ENCODE measurements around the gene SERPINC1. TPM values are rescaled to one million over a fixed set of nuclear protein-coding genes. Genes with fewer than 3 reads are reported as not detected.

The SERPINC1 gene
- total and polyA plus RNA-seq, 9 of the 15 experiments (the other 6 are each of a cell fraction or from before 2014, with no cell fraction given), result 0.07 to 1.2 (median 0.50) TPM

DNA sequence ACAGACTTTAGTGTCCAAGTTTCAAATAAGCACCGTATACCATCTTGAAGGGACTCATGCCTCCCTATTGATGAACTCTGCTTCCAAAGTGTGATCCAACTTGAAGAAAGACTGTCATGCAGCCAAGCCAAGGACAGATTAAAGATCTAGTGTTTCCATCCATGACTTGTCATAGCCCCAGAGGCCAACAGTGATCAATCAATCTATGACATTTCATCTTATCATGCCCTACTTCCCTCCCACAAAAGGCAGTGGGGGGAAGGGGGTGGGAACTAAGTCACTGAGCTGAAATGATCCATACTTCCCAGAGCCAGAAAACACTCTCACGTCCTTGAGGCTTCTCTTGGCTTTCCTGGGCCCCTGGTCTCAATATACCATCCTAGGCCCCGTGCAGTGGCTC lies 4.0 kb downstream of the SERPINC1 start (continued):
- TF ChIP-seq, protein P1, sequence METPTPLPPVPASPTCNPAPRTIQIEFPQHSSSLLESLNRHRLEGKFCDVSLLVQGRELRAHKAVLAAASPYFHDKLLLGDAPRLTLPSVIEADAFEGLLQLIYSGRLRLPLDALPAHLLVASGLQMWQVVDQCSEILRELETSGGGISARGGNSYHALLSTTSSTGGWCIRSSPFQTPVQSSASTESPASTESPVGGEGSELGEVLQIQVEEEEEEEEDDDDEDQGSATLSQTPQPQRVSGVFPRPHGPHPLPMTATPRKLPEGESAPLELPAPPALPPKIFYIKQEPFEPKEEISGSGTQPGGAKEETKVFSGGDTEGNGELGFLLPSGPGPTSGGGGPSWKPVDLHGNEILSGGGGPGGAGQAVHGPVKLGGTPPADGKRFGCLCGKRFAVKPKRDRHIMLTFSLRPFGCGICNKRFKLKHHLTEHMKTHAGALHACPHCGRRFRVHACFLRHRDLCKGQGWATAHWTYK (CRISPR knock-in tag; IDR thresholded peaks at IDR 0.05), result 0 out of 2 replicates have a peak, but pooled peaks have one; percentile 18
- TF ChIP-seq ZNF764 (CRISPR knock-in tag; IDR thresholded peaks at IDR 0.05; ENCODE audit: low read depth) (no peak), PBX2 (CRISPR knock-in tag; IDR thresholded peaks at IDR 0.05; ENCODE audit: low read depth) (peak; percentile 82), PBX2 (tag; conservative IDR thresholded peaks at IDR 0.05; ENCODE audit: low read depth) (peak; percentile 96), CREB1 (IDR thresholded peaks at IDR 0.05) (no peak), CREB1 (CRISPR knock-in tag; IDR thresholded peaks at IDR 0.05) (0 out of 2 replicates have a peak, but pooled peaks have one; percentile 32), MEIS2 (IDR thresholded peaks at IDR 0.05; ENCODE audit: partially characterized antibody) (peak; percentile 98), ZNF318 (IDR thresholded peaks at IDR 0.05; ENCODE audit: borderline replicate concordance in 1 of 2, low read depth in 1 of 2) (no peak), VEZF1 (CRISPR knock-in tag; IDR thresholded peaks at IDR 0.05) (peak; percentile 80), ZNF584 (CRISPR knock-in tag; IDR thresholded peaks at IDR 0.05; ENCODE audit: low read depth) (no peak), MAFG (tag; conservative IDR thresholded peaks at IDR 0.05) (peak; percentile 10; the same call in 1 of the 2 replicates), ZNF217 (CRISPR knock-in tag; IDR thresholded peaks at IDR 0.05) (no peak), SPI1 (IDR thresholded peaks at IDR 0.05; ENCODE audit: borderline replicate concordance, low read depth, low read length) (peak; percentile 45; the same call in 1 of the 2 replicates), DPF2 (IDR thresholded peaks at IDR 0.05) (0 out of 2 replicates have a peak, but pooled peaks have one; percentile 13)

Data from K562 (cell line).